ENCODE data around the gene RPL28.

DNA sequence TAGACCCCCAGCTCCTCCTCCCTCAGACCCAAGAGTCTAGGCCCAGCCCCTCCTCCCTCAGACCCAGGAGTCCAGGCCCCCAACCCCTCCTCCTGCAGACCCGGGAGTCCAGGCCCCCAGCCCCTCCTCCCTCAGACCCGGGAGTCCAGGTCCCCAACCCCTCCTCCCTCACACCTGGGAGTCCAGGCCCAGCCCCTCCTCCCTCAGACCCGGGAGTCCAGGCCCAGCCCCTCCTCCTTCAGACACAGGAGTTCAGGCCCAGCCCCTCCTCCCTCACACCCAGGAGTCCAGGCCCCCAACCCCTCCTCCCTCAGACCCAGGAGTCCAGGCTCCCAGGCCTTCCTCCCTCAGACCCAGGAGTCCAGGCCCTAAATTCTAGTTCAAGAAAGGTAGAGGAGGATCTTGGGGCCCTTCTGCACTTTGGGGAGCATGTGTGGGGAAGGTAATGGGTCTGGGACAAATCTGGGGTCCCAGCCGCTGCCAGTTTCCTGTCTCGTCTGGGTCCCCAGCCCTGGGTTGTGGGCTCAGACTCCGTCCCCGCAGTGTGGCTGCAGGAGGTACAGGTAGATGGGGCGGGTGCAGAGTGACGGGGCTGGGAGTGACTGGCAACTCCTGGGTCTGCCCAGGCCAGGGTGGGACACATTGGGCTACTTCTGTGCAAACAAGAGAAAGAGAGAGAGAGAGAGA is 12.3 kb upstream of the RPL28 start:
- TF ChIP-seq ZNF132 (tag by site-specific recombination; IDR thresholded peaks at IDR 0.05; ENCODE audit: borderline replicate concordance) (no peak), ZNF335 (tag by site-specific recombination; conservative IDR thresholded peaks at IDR 0.05) (no peak), SCRT2 (tag by site-specific recombination; IDR thresholded peaks at IDR 0.05) (no peak), ZNF785 (tag by site-specific recombination; IDR thresholded peaks at IDR 0.05) (no peak), ZNF555 (tag by site-specific recombination; conservative IDR thresholded peaks at IDR 0.05) (no peak), ZNF530 (tag by site-specific recombination; IDR thresholded peaks at IDR 0.05; ENCODE audit: low read depth) (no peak), HOXA7 (CRISPR knock-in tag; IDR thresholded peaks at IDR 0.05; ENCODE audit: borderline replicate concordance) (no peak), SCRT1 (tag by site-specific recombination; IDR thresholded peaks at IDR 0.05; ENCODE audit: borderline replicate concordance) (no peak), ZNF302 (tag by site-specific recombination; IDR thresholded peaks at IDR 0.05; ENCODE audit: low read depth) (no peak)
- TF ChIP-seq, protein P1, sequence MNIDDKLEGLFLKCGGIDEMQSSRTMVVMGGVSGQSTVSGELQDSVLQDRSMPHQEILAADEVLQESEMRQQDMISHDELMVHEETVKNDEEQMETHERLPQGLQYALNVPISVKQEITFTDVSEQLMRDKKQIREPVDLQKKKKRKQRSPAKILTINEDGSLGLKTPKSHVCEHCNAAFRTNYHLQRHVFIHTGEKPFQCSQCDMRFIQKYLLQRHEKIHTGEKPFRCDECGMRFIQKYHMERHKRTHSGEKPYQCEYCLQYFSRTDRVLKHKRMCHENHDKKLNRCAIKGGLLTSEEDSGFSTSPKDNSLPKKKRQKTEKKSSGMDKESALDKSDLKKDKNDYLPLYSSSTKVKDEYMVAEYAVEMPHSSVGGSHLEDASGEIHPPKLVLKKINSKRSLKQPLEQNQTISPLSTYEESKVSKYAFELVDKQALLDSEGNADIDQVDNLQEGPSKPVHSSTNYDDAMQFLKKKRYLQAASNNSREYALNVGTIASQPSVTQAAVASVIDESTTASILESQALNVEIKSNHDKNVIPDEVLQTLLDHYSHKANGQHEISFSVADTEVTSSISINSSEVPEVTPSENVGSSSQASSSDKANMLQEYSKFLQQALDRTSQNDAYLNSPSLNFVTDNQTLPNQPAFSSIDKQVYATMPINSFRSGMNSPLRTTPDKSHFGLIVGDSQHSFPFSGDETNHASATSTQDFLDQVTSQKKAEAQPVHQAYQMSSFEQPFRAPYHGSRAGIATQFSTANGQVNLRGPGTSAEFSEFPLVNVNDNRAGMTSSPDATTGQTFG (tag by site-specific recombination; IDR thresholded peaks at IDR 0.05; ENCODE audit: borderline replicate concordance) = no peak
- TF ChIP-seq, protein P2, sequence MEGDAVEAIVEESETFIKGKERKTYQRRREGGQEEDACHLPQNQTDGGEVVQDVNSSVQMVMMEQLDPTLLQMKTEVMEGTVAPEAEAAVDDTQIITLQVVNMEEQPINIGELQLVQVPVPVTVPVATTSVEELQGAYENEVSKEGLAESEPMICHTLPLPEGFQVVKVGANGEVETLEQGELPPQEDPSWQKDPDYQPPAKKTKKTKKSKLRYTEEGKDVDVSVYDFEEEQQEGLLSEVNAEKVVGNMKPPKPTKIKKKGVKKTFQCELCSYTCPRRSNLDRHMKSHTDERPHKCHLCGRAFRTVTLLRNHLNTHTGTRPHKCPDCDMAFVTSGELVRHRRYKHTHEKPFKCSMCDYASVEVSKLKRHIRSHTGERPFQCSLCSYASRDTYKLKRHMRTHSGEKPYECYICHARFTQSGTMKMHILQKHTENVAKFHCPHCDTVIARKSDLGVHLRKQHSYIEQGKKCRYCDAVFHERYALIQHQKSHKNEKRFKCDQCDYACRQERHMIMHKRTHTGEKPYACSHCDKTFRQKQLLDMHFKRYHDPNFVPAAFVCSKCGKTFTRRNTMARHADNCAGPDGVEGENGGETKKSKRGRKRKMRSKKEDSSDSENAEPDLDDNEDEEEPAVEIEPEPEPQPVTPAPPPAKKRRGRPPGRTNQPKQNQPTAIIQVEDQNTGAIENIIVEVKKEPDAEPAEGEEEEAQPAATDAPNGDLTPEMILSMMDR (tag by site-specific recombination; IDR thresholded peaks at IDR 0.05) = no peak
- TF ChIP-seq, protein P3, sequence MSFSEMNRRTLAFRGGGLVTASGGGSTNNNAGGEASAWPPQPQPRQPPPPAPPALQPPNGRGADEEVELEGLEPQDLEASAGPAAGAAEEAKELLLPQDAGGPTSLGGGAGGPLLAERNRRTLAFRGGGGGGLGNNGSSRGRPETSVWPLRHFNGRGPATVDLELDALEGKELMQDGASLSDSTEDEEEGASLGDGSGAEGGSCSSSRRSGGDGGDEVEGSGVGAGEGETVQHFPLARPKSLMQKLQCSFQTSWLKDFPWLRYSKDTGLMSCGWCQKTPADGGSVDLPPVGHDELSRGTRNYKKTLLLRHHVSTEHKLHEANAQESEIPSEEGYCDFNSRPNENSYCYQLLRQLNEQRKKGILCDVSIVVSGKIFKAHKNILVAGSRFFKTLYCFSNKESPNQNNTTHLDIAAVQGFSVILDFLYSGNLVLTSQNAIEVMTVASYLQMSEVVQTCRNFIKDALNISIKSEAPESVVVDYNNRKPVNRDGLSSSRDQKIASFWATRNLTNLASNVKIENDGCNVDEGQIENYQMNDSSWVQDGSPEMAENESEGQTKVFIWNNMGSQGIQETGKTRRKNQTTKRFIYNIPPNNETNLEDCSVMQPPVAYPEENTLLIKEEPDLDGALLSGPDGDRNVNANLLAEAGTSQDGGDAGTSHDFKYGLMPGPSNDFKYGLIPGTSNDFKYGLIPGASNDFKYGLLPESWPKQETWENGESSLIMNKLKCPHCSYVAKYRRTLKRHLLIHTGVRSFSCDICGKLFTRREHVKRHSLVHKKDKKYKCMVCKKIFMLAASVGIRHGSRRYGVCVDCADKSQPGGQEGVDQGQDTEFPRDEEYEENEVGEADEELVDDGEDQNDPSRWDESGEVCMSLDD (tag by site-specific recombination; IDR thresholded peaks at IDR 0.05) = no peak
- TF ChIP-seq, protein P4, sequence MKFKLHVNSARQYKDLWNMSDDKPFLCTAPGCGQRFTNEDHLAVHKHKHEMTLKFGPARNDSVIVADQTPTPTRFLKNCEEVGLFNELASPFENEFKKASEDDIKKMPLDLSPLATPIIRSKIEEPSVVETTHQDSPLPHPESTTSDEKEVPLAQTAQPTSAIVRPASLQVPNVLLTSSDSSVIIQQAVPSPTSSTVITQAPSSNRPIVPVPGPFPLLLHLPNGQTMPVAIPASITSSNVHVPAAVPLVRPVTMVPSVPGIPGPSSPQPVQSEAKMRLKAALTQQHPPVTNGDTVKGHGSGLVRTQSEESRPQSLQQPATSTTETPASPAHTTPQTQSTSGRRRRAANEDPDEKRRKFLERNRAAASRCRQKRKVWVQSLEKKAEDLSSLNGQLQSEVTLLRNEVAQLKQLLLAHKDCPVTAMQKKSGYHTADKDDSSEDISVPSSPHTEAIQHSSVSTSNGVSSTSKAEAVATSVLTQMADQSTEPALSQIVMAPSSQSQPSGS (tag by site-specific recombination; IDR thresholded peaks at IDR 0.05; ENCODE audit: low read depth) = no peak
- TF ChIP-seq, protein P5, sequence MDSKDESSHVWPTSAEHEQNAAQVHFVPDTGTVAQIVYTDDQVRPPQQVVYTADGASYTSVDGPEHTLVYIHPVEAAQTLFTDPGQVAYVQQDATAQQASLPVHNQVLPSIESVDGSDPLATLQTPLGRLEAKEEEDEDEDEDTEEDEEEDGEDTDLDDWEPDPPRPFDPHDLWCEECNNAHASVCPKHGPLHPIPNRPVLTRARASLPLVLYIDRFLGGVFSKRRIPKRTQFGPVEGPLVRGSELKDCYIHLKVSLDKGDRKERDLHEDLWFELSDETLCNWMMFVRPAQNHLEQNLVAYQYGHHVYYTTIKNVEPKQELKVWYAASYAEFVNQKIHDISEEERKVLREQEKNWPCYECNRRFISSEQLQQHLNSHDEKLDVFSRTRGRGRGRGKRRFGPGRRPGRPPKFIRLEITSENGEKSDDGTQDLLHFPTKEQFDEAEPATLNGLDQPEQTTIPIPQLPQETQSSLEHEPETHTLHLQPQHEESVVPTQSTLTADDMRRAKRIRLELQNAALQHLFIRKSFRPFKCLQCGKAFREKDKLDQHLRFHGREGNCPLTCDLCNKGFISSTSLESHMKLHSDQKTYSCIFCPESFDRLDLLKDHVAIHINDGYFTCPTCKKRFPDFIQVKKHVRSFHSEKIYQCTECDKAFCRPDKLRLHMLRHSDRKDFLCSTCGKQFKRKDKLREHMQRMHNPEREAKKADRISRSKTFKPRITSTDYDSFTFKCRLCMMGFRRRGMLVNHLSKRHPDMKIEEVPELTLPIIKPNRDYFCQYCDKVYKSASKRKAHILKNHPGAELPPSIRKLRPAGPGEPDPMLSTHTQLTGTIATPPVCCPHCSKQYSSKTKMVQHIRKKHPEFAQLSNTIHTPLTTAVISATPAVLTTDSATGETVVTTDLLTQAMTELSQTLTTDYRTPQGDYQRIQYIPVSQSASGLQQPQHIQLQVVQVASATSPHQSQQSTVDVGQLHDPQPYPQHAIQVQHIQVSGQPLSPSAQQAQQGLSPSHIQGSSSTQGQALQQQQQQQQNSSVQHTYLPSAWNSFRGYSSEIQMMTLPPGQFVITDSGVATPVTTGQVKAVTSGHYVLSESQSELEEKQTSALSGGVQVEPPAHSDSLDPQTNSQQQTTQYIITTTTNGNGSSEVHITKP (tag by site-specific recombination; IDR thresholded peaks at IDR 0.05) = no peak
